ENCODE data around the gene EIF5.

DNA sequence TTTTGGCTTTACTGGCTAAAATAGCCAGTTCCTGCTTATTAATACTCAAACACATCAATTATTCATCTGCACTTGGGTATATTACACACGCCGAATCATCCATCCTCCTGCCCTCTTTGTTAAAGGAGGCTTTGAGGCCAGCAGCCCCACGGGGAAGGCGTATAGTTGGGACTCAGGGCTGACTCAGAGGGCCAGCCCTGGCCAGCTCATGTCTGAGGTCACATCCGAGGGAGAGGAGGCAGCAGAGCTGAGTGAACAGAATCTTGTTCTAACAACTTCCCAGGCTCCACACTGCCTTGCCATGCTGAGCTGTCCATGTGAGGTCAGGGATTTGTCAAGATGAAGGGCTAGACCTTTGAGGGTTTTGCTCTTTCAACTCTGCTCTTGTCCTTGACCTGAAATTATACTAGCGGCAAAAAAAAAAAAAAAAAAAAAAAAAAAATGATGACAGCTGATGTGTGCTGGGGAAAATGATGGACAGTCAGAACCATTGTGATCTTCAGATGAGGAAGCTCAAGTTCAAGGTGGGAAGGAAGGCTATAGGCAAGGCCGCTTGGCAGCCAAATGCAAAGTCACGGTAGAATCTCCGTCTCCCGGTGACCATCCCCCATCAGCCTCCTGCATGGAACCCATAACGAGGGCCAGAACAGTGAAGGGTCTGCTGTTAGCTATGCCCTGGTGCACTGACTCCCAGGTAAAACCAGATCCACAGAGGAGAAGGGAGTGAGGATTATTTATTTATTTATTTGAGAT, 38.7 kb downstream of the EIF5 start:
- TF ChIP-seq, protein P1, sequence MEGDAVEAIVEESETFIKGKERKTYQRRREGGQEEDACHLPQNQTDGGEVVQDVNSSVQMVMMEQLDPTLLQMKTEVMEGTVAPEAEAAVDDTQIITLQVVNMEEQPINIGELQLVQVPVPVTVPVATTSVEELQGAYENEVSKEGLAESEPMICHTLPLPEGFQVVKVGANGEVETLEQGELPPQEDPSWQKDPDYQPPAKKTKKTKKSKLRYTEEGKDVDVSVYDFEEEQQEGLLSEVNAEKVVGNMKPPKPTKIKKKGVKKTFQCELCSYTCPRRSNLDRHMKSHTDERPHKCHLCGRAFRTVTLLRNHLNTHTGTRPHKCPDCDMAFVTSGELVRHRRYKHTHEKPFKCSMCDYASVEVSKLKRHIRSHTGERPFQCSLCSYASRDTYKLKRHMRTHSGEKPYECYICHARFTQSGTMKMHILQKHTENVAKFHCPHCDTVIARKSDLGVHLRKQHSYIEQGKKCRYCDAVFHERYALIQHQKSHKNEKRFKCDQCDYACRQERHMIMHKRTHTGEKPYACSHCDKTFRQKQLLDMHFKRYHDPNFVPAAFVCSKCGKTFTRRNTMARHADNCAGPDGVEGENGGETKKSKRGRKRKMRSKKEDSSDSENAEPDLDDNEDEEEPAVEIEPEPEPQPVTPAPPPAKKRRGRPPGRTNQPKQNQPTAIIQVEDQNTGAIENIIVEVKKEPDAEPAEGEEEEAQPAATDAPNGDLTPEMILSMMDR (IDR thresholded peaks at IDR 0.05; ENCODE audit: low read depth, low read length, missing input control) = no peak
- TF ChIP-seq RAD21 (IDR thresholded peaks at IDR 0.05) = no peak
- no peak for TF ChIP-seq YY1 (IDR thresholded peaks at IDR 0.05)
- TF ChIP-seq, protein P2, sequence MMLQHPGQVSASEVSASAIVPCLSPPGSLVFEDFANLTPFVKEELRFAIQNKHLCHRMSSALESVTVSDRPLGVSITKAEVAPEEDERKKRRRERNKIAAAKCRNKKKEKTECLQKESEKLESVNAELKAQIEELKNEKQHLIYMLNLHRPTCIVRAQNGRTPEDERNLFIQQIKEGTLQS (IDR thresholded peaks at IDR 0.05) = no peak
- TF ChIP-seq, protein P3, sequence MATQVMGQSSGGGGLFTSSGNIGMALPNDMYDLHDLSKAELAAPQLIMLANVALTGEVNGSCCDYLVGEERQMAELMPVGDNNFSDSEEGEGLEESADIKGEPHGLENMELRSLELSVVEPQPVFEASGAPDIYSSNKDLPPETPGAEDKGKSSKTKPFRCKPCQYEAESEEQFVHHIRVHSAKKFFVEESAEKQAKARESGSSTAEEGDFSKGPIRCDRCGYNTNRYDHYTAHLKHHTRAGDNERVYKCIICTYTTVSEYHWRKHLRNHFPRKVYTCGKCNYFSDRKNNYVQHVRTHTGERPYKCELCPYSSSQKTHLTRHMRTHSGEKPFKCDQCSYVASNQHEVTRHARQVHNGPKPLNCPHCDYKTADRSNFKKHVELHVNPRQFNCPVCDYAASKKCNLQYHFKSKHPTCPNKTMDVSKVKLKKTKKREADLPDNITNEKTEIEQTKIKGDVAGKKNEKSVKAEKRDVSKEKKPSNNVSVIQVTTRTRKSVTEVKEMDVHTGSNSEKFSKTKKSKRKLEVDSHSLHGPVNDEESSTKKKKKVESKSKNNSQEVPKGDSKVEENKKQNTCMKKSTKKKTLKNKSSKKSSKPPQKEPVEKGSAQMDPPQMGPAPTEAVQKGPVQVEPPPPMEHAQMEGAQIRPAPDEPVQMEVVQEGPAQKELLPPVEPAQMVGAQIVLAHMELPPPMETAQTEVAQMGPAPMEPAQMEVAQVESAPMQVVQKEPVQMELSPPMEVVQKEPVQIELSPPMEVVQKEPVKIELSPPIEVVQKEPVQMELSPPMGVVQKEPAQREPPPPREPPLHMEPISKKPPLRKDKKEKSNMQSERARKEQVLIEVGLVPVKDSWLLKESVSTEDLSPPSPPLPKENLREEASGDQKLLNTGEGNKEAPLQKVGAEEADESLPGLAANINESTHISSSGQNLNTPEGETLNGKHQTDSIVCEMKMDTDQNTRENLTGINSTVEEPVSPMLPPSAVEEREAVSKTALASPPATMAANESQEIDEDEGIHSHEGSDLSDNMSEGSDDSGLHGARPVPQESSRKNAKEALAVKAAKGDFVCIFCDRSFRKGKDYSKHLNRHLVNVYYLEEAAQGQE (IDR thresholded peaks at IDR 0.05) = no peak
- no peak for TF ChIP-seq TAF1 (conservative IDR thresholded peaks at IDR 0.05)
- no peak for TF ChIP-seq JUND (IDR thresholded peaks at IDR 0.05)
- TF ChIP-seq, protein P4, sequence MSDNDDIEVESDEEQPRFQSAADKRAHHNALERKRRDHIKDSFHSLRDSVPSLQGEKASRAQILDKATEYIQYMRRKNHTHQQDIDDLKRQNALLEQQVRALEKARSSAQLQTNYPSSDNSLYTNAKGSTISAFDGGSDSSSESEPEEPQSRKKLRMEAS (IDR thresholded peaks at IDR 0.05) = no peak
- no peak for TF ChIP-seq GABPA (IDR thresholded peaks at IDR 0.05 in 1 of 2, conservative IDR thresholded peaks at IDR 0.05 in 1 of 2)
- no peak for TF ChIP-seq EGR1 (IDR thresholded peaks at IDR 0.05; ENCODE audit: low read depth in 2 of 2)
- no peak for TF ChIP-seq RXRA (IDR thresholded peaks at IDR 0.05)
- TF ChIP-seq SP1 (IDR thresholded peaks at IDR 0.05) = no peak
- TF ChIP-seq FOXA1 (IDR thresholded peaks at IDR 0.05) = no peak

All from liver (tissue), 3 donors.